Activated T-helper 1 cell treated with anti-CD3 and anti-CD28 coated beads, Interleukin-12 subunit alpha, Interleukin-12 subunit beta, Interleukin-2, Interleukin-4 antibody, amounts not matched to agents 30 ng/mL and 10 ng/mL and 1 ng/mL, durations not matched to agents 14 hours and 24 hours and 36 hours (primary cell): ENCODE results near the gene INO80B. TPM values are rescaled to one million over a fixed set of nuclear protein-coding genes. Genes with fewer than 3 reads are reported as not detected.
A peak's percentile ranks its signal among the peaks of the same experiment; 100 is the strongest.

ENCODE experiments used
- DNase-seq: peaks from one replicate; pipeline ENCODE4 v3.0.0; 2021; ENCODE audit warnings: low spot score
- H3K27ac Mint-ChIP-seq: one replicate; pipeline ENCODE4 v1.8.0; 2021; ENCODE audit warnings: mild to moderate bottlenecking, mixed read lengths
- H3K27me3 Mint-ChIP-seq: one replicate; pipeline ENCODE4 v1.8.0; 2022; ENCODE audit warnings: mild to moderate bottlenecking, moderate library complexity, mixed read lengths; ENCODE audit not compliant: insufficient read depth
- H3K36me3 Mint-ChIP-seq: one replicate; pipeline ENCODE4 v1.8.0; 2021; ENCODE audit warnings: low read depth, mixed read lengths
- H3K4me1 Mint-ChIP-seq: one replicate; pipeline ENCODE4 v1.8.0; 2021; ENCODE audit warnings: low read depth, mixed read lengths
- H3K4me3 Mint-ChIP-seq: one replicate; pipeline ENCODE4 v1.8.0; 2021; ENCODE audit warnings: mild to moderate bottlenecking, moderate library complexity, mixed read lengths
- H3K9me3 Mint-ChIP-seq: one replicate; pipeline ENCODE4 v1.8.0; 2021; ENCODE audit warnings: mixed read lengths
- intact Hi-C: fragments of 100-400 bp; cut with micrococcal nuclease; formaldehyde crosslinking; loops from one replicate; pipeline ENCODE4 v1.15.1; 2024
- total RNA-seq: library from RNA; stranded (reverse); gene quantifications from 2 replicates; pipeline ENCODE4 v1.2.3, GENCODE V29; 2022

INO80B gene
- 67.8 and 70.0 TPM in 2 replicates for total RNA-seq

DNA sequence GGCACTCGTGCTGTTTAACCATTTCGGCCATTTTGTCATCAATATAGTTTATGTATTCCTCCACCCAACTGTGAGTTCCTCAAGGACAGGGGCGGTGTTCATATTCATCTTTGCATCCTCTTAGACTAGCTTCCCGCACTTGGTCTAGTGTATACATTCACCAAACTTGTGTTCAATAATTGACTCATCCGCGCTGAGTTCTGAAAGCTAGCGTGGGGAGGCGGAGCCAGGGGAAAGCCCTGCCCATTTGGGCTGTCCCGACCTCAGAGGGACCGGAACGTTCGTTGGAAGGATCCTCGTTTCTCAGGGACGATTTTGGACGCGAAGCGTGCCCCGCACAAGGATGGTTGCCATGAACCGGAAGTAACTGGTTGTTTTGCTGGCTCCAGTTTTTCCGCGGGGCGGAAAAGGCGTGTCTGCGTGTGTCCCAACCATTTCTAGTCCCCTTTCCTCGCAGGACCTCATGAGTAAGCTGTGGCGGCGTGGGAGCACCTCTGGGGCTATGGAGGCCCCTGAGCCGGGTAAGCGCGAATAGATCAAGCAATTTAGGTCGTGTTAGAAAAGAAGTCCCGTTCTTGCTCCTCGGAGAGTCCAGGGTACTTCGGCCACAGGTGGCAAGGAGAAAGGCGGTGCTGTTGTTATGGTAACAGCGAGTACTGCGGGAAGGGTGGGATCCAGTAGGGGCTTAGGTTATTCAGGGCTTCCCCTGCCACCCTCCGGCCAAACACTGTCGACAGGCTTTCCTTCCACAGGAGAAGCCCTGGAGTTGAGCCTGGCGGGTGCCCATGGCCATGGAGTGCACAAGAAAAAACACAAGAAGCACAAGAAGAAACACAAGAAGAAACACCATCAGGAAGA is at the start of gene INO80B:
Gene INO80B (plus strand): TSS at position 434 of the 858 bp plus-strand sequence. CDS start 30 bp downstream, at position 464.
- DNase-seq = peak; percentile 98
- Mint-ChIP-seq H3K9me3 (no peaks in the 10 kb centered on the region), H3K4me3 (peak within 1 kb of the TSS; percentile 98), H3K4me1 (peaks cover 59% of the 10 kb centered on the region), H3K27ac (peak within 1 kb of the TSS; percentile 95), H3K36me3 (peaks cover 24% of the 10 kb centered on the region), H3K27me3 (no peaks in the 10 kb centered on the region)
- intact Hi-C loops = loop anchor here (1.0 to 10.0 kb wide), 17 partner anchors 10 to 1384 kb away; partner anchors contain the start of genes ALMS1, AUP1, C2orf81 and CCT7

DNA sequence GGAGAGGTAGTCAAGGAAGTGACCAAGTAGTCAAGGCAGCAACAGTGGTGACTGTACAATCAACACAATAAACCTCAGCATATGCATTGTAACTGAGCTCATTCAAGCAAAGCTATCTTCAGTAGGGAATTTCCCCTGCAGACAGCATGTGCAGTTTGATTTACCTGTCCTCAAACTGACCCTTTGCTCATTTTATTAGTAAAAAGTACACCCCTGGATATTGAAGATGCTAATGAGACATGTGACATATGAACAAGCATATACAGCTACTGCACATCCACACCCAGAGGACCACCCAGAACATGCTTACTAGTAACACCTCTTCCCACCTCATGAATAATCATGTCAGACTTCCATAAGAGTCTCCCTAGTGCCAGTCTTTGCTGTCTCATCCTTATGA is 48.9 kb upstream of the INO80B start:
- Mint-ChIP-seq H3K4me3 (no peak overlapping the region), H3K4me1 (no peaks in the 10 kb centered on the region), H3K9me3 (no peaks in the 10 kb centered on the region), H3K36me3 (no peaks in the 10 kb centered on the region), H3K27ac (no peak overlapping the region), H3K27me3 (peaks cover 17% of the 10 kb centered on the region)
- DNase-seq = no peak
- intact Hi-C loops = no loop called here

- Mint-ChIP-seq H3K4me3 (no peak overlapping the region), H3K9me3 (no peaks in the 10 kb centered on the region), H3K27me3 (peaks cover 14% of the 10 kb centered on the region), H3K4me1 (no peaks in the 10 kb centered on the region), H3K36me3 (no peaks in the 10 kb centered on the region), H3K27ac (no peak overlapping the region)
- no peak for DNase-seq
- intact Hi-C loops = no loop called here
Measured at GRCh38 chr2:74407682-74408081, 47.2 kb upstream of the INO80B start.

DNA sequence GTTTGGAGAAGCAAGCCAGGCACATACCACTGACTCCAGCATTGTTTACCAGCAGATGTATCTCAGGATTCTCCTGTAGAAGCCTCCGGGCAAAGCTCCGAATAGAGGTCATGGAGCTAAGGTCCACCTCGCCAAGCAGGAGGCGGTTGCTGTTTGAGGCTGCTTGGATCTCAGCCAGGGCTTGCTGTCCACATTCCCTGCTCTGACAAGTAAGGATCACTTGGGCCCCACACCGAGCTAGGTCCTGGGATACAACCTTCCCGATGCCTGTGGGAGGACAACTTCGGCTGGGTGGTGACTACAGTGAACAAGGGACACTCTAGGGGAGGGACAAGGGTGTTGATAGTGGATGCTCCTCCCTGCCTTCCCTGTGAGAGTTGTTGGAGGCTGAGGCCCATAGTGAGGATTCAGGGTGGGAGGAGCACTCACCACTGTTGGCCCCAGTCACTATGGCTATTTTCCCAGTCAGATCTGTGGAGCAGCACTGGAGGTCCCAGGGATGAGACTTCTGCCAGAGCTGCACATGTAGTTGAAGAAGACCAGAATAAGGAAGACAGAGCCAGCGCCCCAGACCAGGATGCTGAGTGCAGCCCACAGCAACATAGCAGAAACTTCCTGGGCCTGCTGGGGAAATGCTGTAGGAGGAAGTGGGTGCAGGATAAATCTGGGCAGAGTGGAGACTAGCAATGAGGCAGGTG is 41.7 kb upstream of the INO80B start:
- Mint-ChIP-seq H3K36me3 (no peaks in the 10 kb centered on the region), H3K9me3 (no peaks in the 10 kb centered on the region), H3K27ac (no peak overlapping the region), H3K27me3 (peaks cover 5% of the 10 kb centered on the region), H3K4me1 (peaks cover 21% of the 10 kb centered on the region), H3K4me3 (no peak overlapping the region)
- DNase-seq = no peak
- intact Hi-C loops = no loop called here

- H3K27me3 Mint-ChIP-seq = peaks cover 4% of the 10 kb centered on the region
- H3K27ac Mint-ChIP-seq = no peak overlapping the region
- H3K4me1 Mint-ChIP-seq = peaks cover 21% of the 10 kb centered on the region
- no peak for DNase-seq
- no peaks in the 10 kb centered on the region for H3K9me3 Mint-ChIP-seq
- no peak overlapping the region for H3K4me3 Mint-ChIP-seq
- intact Hi-C loops = no loop called here
- H3K36me3 Mint-ChIP-seq = no peaks in the 10 kb centered on the region
Measured at GRCh38 chr2:74414441-74414840, 40.4 kb upstream of the INO80B start.

- no peak overlapping the region for H3K27ac Mint-ChIP-seq
- H3K36me3 Mint-ChIP-seq = no peaks in the 10 kb centered on the region
- intact Hi-C loops = no loop called here
- H3K4me3 Mint-ChIP-seq = peak overlapping the region; percentile 51
- H3K27me3 Mint-ChIP-seq = peaks cover 4% of the 10 kb centered on the region
- peaks cover 26% of the 10 kb centered on the region for H3K4me1 Mint-ChIP-seq
- DNase-seq = no peak
- no peaks in the 10 kb centered on the region for H3K9me3 Mint-ChIP-seq
Measured at GRCh38 chr2:74414881-74415761, 39.8 kb upstream of the INO80B start.

DNA sequence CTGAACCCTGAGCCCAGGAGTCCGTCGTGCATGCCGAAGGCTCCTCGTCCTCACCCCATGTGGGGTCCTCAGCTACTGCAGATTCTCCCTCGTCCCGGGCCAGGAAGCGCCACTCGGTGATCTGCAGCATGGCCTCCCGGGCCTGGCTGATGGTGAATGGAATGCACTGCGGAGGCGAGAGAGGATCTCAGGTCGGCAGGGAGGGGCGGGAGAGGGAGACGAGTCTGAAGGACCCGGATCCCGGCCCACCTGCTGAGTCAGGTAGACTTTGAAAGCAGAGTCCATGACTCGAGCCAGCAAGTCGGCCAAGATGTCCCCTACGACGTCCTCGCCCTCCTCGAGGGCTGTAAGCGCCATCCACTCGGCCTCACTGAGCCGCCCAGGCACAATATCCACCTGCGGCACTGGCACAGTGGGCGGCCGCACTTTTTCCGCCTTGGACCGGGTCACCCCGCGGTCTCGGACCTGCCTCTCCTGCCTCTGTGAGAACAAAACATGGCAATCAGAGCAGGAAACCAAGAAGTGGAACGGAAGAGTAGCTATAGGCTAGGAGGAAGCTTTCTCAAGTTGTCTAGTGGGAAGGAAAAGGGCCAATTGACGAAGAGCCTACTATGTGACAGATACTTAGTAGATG is 39.0 kb upstream of the INO80B start:
- DNase-seq = no peak
- no peak overlapping the region for H3K27ac Mint-ChIP-seq

GRCh38 chr2:74416778-74417177 is 38.1 kb upstream of the INO80B start:
- no peaks in the 10 kb centered on the region for H3K36me3 Mint-ChIP-seq
- no peak for DNase-seq
- no peak overlapping the region for H3K4me3 Mint-ChIP-seq
- H3K27me3 Mint-ChIP-seq = peaks cover 4% of the 10 kb centered on the region
- H3K4me1 Mint-ChIP-seq = peaks cover 37% of the 10 kb centered on the region
- H3K27ac Mint-ChIP-seq = no peak overlapping the region
- intact Hi-C loops = no loop called here
- no peaks in the 10 kb centered on the region for H3K9me3 Mint-ChIP-seq

More for the DNA sequence above, 39.0 kb upstream of the INO80B start:
- H3K4me1 Mint-ChIP-seq = peaks cover 32% of the 10 kb centered on the region
- no peaks in the 10 kb centered on the region for H3K9me3 Mint-ChIP-seq
- intact Hi-C loops = no loop called here
- H3K36me3 Mint-ChIP-seq = no peaks in the 10 kb centered on the region
- H3K27me3 Mint-ChIP-seq = peaks cover 4% of the 10 kb centered on the region
- peak overlapping the region; percentile 54 for H3K4me3 Mint-ChIP-seq

- Mint-ChIP-seq H3K9me3 (no peaks in the 10 kb centered on the region), H3K27me3 (peaks cover 4% of the 10 kb centered on the region), H3K4me1 (peaks cover 37% of the 10 kb centered on the region), H3K36me3 (no peaks in the 10 kb centered on the region), H3K4me3 (no peak overlapping the region), H3K27ac (no peak overlapping the region)
- intact Hi-C loops = no loop called here
- DNase-seq = no peak
Measured at GRCh38 chr2:74417197-74417596, 37.7 kb upstream of the INO80B start.

DNA sequence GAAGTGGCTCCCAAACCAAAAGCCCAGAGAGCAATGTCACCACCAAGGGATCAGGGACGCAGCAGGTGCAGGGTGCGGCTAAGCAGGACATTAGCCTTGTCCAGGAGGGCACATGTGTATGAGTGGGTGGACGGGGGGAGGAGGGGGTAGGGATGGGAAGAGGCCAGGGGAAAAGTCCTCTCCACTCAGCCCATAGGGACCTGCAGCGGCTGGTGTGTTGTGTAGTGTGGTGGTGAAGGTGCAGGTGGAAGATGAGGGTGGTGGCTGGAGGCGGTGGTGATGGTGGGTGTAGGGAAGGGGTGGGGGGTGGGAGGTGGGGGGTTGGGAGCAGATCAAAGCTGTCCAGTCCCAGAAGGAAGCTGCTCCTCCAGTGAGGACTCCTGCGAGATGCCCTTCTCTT is 37.1 kb upstream of the INO80B start:
- Mint-ChIP-seq H3K36me3 (no peaks in the 10 kb centered on the region), H3K4me1 (peaks cover 39% of the 10 kb centered on the region), H3K27ac (no peak overlapping the region), H3K4me3 (no peak overlapping the region), H3K9me3 (no peaks in the 10 kb centered on the region), H3K27me3 (peaks cover 4% of the 10 kb centered on the region)
- intact Hi-C loops = no loop called here
- DNase-seq = no peak

GRCh38 chr2:74418312-74418711 is 36.6 kb upstream of the INO80B start:
- Mint-ChIP-seq H3K4me3 (no peak overlapping the region), H3K36me3 (peaks cover 4% of the 10 kb centered on the region), H3K27ac (no peak overlapping the region), H3K9me3 (no peaks in the 10 kb centered on the region), H3K4me1 (peaks cover 42% of the 10 kb centered on the region), H3K27me3 (peaks cover 4% of the 10 kb centered on the region)
- DNase-seq = no peak
- intact Hi-C loops = no loop called here

- intact Hi-C loops = no loop called here
- Mint-ChIP-seq H3K4me3 (no peak overlapping the region), H3K4me1 (peaks cover 39% of the 10 kb centered on the region), H3K27me3 (peaks cover 2% of the 10 kb centered on the region), H3K27ac (no peak overlapping the region), H3K9me3 (no peaks in the 10 kb centered on the region), H3K36me3 (peaks cover 8% of the 10 kb centered on the region)
- no peak for DNase-seq
Measured at GRCh38 chr2:74419345-74419744, 35.5 kb upstream of the INO80B start.
